Measurements from ENCODE around the gene MDK. TPM values are rescaled to one million over a fixed set of nuclear protein-coding genes. Genes with fewer than 3 reads are reported as not detected.

The MDK gene
- total RNA-seq, 1 experiment from 2014 or later = 399 TPM

- no peaks in the 10 kb centered on the region for H3K9me2 ChIP-seq (ENCODE audit: insufficient read depth)
- no peak for TF ChIP-seq CTCF (conservative IDR thresholded peaks at IDR 0.05)
- TF ChIP-seq EZH2 (IDR thresholded peaks at IDR 0.05; ENCODE audit: low read depth) = no peak
- peaks cover 73% of the 10 kb centered on the region for H3K79me2 ChIP-seq (ENCODE audit: low read depth)
- no peaks in the 10 kb centered on the region for H3K27me3 ChIP-seq (ENCODE audit: insufficient read depth, low read depth)
- H3K36me3 ChIP-seq (ENCODE audit: low read depth) = peaks cover 10% of the 10 kb centered on the region; the same call in 1 of the 2 replicates
- ChIA-PET CTCF (no interaction called here), POLR2A (ENCODE audit: unreplicated experiment) (interaction anchor here (0.5 to 0.7 kb wide), 2 partner anchors 35 to 420 kb away, joined by 3 to 7 read pairs; no protein-coding TSS in a partner anchor)
- intact Hi-C loops (cut with micrococcal nuclease; ENCODE audit: unreplicated experiment) = no loop called here
- peaks cover 18% of the 10 kb centered on the region for H4K20me1 ChIP-seq (ENCODE audit: insufficient read depth)
- H3K27ac ChIP-seq = no peak overlapping the region
- DNase-seq = no peak
- H3K9me3 ChIP-seq (ENCODE audit: insufficient read depth, low read depth) = no peaks in the 10 kb centered on the region
- H2AFZ ChIP-seq = no peak overlapping the region
- H3K4me3 ChIP-seq = no peak overlapping the region
- BruUV-seq (replicated peaks) = no TSS peak
- H3F3A ChIP-seq (ENCODE audit: insufficient read depth, low read depth) = no peaks in the 10 kb centered on the region
- H3K4me2 ChIP-seq = no peak overlapping the region
- peaks cover 21% of the 10 kb centered on the region for H3K4me1 ChIP-seq (replicated peaks; ENCODE audit: insufficient read depth)
Measured at GRCh38 chr11:46351606-46352005, 29.9 kb upstream of the MDK start.

GRCh38 chr11:46352063-46352841 is 29.2 kb upstream of the MDK start:
- Histone ChIP-seq H2AFZ (no peak overlapping the region), H3K9me2 (ENCODE audit: insufficient read depth) (no peaks in the 10 kb centered on the region), H3K4me3 (no peak overlapping the region), H3F3A (ENCODE audit: insufficient read depth, low read depth) (no peaks in the 10 kb centered on the region), H3K36me3 (ENCODE audit: low read depth) (peaks cover 10% of the 10 kb centered on the region; the same call in 1 of the 2 replicates), H3K27me3 (ENCODE audit: insufficient read depth, low read depth) (no peaks in the 10 kb centered on the region), H3K79me2 (ENCODE audit: low read depth) (peaks cover 80% of the 10 kb centered on the region), H4K20me1 (ENCODE audit: insufficient read depth) (peaks cover 18% of the 10 kb centered on the region), H3K9me3 (ENCODE audit: insufficient read depth, low read depth) (no peaks in the 10 kb centered on the region), H3K4me2 (no peak overlapping the region), H3K27ac (no peak overlapping the region), H3K4me1 (replicated peaks; ENCODE audit: insufficient read depth) (peaks cover 17% of the 10 kb centered on the region)
- DNase-seq = peak in 1 of 2 experiments; percentile 44
- BruUV-seq (replicated peaks) = no TSS peak
- intact Hi-C loops (cut with micrococcal nuclease; ENCODE audit: unreplicated experiment) = no loop called here
- ChIA-PET POLR2A (ENCODE audit: unreplicated experiment) (interaction anchor here (0.5 to 0.7 kb wide), 2 partner anchors 34 to 419 kb away, joined by 3 to 7 read pairs; no protein-coding TSS in a partner anchor), CTCF (interaction anchor here (0.6 kb wide), 2 partner anchors 24 to 135 kb away, joined by 3 to 9 read pairs; no protein-coding TSS in a partner anchor)
- peak; percentile 84 for TF ChIP-seq CTCF (conservative IDR thresholded peaks at IDR 0.05)
- no peak for TF ChIP-seq EZH2 (IDR thresholded peaks at IDR 0.05; ENCODE audit: low read depth)

- Histone ChIP-seq H3K79me2 (ENCODE audit: low read depth) (peaks cover 71% of the 10 kb centered on the region), H3K4me2 (no peak overlapping the region), H3K27ac (no peak overlapping the region), H3K36me3 (ENCODE audit: low read depth) (peaks cover 10% of the 10 kb centered on the region; the same call in 1 of the 2 replicates), H3K4me3 (no peak overlapping the region), H3K27me3 (ENCODE audit: insufficient read depth, low read depth) (no peaks in the 10 kb centered on the region), H3K9me2 (ENCODE audit: insufficient read depth) (no peaks in the 10 kb centered on the region), H3K4me1 (replicated peaks; ENCODE audit: insufficient read depth) (peaks cover 11% of the 10 kb centered on the region), H2AFZ (no peak overlapping the region), H3K9me3 (ENCODE audit: insufficient read depth, low read depth) (no peaks in the 10 kb centered on the region), H3F3A (ENCODE audit: insufficient read depth, low read depth) (no peaks in the 10 kb centered on the region), H4K20me1 (ENCODE audit: insufficient read depth) (peaks cover 15% of the 10 kb centered on the region)
- no peak for TF ChIP-seq EZH2 (IDR thresholded peaks at IDR 0.05; ENCODE audit: low read depth)
- TF ChIP-seq CTCF (conservative IDR thresholded peaks at IDR 0.05) = no peak
- intact Hi-C loops (cut with micrococcal nuclease; ENCODE audit: unreplicated experiment) = no loop called here
- BruUV-seq (replicated peaks) = no TSS peak
- no peak for DNase-seq
- CTCF ChIA-PET = no interaction called here
- POLR2A ChIA-PET (ENCODE audit: unreplicated experiment) = interaction anchor here (0.7 kb wide), 1 partner anchor 35 kb away, joined by 3 read pairs; no protein-coding TSS in a partner anchor
Measured at GRCh38 chr11:46353698-46354097, 27.8 kb upstream of the MDK start.
